ENCODE data around the gene MFN1.

DNA sequence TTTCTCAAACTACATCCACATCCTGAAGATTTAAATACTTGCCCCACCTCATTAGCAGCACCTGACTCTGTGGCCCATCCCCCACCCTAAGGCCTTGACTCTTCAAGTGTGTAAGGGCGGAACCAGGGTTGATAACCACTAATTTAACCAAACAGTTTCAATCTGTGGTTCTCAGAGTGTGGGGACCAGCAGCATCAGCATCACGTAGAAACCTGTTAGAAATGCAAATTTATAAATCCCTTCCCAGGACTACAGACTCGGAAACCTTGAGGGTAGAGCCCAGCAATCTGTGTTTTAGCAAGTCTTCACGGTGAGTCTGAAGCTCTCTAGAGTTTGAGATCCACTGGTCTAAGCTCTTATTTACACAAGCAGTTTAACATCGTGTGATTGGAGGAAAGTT lies 91.3 kb downstream of the MFN1 start:
- TF ChIP-seq SNAI2 (CRISPR knock-in tag; IDR thresholded peaks at IDR 0.05) (no peak), ZFP3 (CRISPR knock-in tag; IDR thresholded peaks at IDR 0.05) (no peak), ESRRG (CRISPR knock-in tag; IDR thresholded peaks at IDR 0.05) (no peak), ZNF565 (CRISPR knock-in tag; conservative IDR thresholded peaks at IDR 0.05; ENCODE audit: low read depth) (no peak), ISL1 (CRISPR knock-in tag; IDR thresholded peaks at IDR 0.05) (no peak), RARB (CRISPR knock-in tag; IDR thresholded peaks at IDR 0.05) (no peak), GLIS3 (CRISPR knock-in tag; IDR thresholded peaks at IDR 0.05) (no peak), CSDC2 (CRISPR knock-in tag; IDR thresholded peaks at IDR 0.05) (no peak)
- TF ChIP-seq, protein P1, sequence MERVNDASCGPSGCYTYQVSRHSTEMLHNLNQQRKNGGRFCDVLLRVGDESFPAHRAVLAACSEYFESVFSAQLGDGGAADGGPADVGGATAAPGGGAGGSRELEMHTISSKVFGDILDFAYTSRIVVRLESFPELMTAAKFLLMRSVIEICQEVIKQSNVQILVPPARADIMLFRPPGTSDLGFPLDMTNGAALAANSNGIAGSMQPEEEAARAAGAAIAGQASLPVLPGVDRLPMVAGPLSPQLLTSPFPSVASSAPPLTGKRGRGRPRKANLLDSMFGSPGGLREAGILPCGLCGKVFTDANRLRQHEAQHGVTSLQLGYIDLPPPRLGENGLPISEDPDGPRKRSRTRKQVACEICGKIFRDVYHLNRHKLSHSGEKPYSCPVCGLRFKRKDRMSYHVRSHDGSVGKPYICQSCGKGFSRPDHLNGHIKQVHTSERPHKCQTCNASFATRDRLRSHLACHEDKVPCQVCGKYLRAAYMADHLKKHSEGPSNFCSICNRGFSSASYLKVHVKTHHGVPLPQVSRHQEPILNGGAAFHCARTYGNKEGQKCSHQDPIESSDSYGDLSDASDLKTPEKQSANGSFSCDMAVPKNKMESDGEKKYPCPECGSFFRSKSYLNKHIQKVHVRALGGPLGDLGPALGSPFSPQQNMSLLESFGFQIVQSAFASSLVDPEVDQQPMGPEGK (CRISPR knock-in tag; IDR thresholded peaks at IDR 0.05; ENCODE audit: borderline replicate concordance) = no peak

Data from SK-N-SH treated with all-trans-retinoic acid at 6 μM for 48 hours (cell line).